SHP77 treated with DMSO at 0.1 percent for 48 hours (cell line): ENCODE data around the gene OTUD5.
A peak's percentile ranks its signal among the peaks of the same experiment; 100 is the strongest.

Experiments
- DNase-seq: peaks from one replicate; lab custom pipeline; 2025; lab: John Stamatoyannopoulos, UW

Gene OTUD5

DNA sequence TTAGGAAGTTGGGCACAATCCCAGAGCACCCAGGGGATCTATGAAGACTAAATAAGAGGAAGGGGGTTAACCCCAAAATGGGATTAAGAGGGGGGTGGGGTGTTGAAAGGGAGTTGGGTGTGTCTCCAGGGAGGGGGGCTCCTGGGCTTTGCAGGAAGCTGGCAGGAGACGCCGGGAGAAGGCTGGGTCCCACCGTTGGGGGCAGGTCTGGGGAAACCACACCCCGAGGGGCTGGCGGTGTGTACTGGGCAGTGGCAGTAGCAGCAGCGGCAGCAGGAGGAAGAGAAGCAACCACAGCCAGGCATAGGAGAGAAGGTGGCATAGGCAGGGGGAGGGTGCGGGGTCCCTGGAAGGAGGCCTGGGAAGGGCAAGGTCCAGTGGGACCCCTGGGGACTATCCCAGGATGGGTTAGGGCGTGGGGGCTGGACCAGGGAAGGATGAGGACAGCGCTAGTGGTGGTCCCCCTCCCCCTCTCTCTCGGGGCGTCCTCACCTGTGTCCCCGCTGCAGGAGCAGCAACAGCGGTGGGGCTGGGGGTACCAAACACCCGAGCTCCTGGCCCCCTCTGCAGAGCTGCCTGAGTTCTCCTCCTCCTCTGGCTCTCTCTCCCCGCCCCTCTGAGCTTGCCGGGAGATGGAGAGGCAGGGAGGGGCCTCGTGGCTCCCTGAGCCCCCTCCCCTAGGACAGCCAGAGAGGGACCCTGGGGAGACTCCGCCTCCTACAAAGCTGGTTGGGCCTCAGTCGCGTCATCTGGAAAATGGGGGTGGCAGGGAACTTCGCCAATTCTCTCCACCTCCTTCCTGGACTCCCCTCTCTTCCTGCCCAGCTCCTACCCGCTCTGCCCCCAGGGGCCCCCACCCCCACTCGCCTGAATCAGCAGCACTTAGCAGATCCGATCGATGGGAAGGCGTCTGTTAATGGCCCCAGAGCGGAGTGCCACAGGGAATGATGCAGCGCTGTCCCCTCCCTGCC is 14.1 kb upstream of the OTUD5 start, which contains the start of gene KCND1:
KCND1 (minus strand) TSS at position 596 of the 971 bp plus-strand sequence. CDS start 1,573 bp downstream, outside the sequence.
- no peak for DNase-seq

DNA sequence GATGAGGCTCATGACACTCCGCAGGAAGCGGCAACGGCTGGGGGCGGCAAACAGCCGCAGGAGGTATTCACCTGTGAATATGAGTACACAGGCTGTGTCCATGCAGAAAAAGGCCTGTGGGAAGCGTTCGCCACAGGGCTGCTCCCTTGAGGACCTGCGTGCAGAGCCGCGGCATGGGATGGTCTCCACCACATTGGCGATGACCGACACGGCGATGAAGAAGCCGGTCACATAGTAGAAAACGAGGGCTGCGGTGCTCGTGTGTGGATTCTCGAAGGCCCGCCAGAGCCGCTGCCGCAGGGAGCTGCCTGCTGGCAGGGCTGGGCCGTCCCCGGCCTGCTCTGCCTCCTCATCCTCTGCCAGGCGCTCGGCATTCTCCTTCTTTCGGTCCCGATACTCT is 12.1 kb upstream of the OTUD5 start:
- DNase-seq: no peak

- DNase-seq: no peak
These were observed 11.0 kb upstream of the OTUD5 start for GRCh38 chrX:48968377-48968776.

DNA sequence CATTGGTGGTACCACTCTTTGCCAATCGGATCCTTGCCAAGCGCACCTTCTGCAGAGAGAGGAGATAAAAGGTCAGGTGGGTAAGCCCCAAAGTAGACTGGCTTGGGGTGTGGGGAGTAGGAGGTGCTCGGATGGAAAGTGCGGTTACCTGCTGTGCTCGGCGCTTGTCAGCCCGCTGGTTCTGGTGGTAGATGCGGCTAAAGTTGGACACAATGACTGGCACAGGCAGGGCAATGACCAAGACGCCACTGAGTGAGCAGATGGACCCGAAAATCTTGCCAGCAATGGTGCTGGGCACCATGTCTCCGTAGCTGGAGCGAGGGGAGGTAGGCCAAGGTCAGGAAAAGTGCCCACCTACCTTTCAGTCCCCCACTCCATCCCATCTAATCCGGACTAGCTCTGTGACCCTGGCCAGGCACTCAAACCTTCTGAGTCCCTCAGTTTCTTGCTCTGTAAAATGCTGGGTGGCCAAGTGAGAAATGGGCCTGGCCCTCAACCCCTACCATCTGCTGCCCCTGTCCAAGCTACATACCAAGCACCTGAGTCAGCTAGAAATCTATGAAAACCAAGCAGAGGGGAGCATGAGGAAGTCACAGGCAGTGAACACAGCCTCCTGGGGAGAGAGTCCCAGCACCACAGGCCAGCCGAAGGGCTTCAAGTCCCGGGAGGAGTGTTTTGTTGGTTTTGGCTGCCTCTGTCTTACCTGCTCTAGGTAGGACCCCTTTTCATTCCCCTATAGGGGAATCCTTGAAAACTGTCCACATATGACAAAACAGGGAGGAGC is 9.6 kb upstream of the OTUD5 start:
- no peak for DNase-seq

- no peak for DNase-seq
These were observed 8.6 kb upstream of the OTUD5 start for GRCh38 chrX:48965959-48966358.

GRCh38 chrX:48961585-48962091 is 4.2 kb upstream of the OTUD5 start:
- DNase-seq: no peak

DNA sequence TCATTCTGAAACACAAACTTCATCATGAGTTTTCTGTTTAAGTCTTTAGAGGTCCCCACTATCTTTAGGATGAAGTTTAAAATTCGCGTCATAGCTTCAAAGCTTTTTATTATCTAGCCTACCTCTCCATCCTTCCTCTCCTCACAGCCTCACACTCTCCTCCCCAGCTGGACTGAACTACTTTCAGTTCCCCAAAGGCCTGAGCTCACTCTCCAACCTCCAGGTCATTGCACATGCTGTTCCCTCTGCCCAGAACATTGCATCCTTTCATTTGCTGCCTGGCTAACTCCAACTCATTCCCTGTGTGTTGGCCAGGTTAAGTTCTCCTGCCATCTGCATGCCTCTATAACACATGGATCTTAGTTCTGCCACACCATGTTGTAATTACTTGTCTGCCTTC is 2.9 kb upstream of the OTUD5 start:
- DNase-seq: no peak

DNA sequence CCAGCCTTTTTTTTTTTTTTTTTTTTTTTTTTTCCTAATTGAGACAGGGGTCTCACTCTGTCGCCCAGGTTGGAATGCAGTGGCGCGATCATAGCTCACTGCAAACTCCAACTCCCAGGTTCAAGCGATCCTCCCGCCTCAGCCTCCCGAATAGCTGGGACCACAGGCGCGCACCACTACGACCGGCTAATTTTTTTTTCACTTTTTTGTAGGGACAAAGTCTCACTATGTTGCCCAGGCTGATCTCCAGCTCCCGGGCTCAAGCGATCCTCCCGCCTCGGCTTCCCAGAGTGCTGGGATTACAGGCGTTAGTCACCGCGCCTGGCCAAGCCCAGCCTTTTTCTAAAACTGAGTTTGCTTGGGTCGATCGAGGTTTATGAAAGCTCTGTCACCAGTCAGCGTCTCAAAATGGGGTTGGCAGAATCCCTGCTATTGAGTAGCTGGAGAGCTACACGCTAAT is 1.3 kb upstream of the OTUD5 start:
- no peak for DNase-seq

DNA sequence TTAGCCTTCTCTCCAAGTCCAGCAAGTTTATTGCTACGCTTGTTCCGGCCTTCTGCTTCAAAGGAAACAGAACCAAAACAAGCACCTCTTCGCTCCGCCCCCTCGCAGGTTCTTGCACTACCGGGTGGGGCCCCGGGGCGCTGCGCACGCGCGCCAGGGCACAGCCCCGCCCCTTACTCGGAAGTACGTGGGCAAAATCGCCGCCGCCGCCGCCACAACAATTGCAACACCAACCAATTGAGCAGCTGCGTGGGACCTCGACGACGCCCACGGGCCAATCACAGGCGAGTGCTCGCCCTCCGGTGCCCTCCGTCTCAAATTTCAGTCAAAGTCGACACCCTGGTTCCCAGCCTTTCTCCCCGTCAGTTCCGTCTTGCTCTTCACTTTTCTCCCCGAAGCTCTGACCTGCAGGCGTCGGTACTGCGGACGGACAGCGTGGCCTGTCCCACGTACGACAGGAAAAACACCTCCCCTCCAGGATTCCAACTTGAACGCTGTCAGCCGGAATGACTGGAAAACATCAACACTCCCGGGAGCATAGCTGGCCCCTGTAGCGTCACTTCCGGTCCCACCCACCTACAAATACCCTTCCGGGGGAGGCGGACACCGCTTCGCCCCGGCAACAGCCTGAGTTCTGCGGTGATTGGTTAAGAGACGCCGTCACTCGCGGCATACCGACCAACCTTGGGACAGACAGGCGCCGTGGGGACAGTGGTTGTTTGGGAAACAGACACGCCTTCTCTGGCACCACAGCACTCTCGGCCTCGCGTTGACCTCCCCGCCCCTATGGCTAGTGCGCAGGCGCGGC is 624 bp upstream of the OTUD5 start:
- peak; percentile 78 for DNase-seq

DNA sequence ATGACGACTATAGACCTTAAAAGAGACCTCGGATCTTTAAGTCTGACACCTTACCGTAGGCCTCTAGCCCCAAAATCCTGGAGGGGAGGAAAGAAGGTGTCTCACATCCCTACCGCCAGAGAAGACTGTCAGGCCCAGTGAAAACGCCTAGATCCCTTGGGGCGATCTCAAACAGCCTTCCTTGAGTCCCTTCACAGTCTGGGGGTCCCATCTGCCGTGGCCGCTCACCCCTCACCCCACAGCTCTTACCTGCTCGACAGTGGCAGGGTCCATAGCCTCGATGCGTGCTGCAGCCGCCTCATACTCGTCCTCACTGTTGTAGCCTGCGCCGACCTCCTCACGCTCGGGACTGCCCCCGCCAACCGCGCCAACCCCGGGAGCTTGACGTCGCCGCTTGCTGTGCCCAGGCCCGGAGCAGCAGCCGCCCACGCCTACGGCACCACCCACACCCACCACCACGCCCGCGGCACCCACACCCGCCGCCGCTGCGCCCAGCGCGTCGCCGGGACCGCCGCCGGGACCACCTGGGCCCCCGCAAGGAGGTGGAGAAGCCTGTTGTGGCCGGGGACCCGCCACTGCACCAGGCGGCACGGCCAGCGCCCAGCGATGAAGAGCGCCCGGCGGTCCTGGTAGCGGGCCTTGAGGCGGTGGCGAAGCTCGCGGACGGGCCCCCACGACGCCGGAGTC is 536 bp downstream of the OTUD5 start:
- DNase-seq: no peak

- no peak for DNase-seq
These were observed 8.8 kb downstream of the OTUD5 start for GRCh38 chrX:48948589-48948988.

DNA sequence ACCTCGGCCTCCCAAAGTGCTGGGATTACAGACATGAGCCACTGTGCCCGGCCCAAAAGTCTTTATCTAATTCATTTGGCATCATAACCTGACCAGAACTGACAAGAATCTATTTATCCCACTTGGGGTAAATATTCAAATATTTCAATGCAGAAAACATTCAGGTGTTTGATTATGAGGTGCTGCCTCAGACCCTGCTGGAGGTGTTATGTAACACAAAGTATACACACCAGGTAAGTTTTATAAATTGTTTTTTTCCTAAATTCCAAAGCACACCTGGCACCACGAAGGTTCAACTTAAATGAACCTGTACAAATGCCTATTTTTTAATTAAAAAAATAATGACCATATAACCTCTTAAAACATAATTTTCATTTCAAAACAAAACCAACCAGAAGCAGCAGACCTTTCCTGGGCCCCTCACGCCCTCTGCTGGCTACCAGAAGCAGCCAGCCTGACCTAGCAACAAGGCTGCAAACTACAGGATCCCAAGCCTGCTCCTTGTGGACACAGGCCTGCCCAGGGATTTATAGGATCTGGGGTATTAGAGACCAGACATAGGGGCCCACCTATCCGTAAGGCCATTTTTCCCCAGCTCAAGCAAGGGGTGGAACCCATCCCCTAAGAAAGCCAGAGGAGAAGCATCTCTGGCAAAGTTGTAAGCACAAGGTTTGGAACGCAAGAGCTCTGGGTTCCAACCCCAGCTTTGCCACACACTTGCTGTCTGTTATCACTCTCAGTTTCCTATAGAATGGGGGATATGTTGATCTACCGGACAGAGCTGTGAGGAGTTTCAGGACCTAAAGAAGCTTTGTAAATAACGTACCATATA is 11.7 kb downstream of the OTUD5 start:
- no peak for DNase-seq

- DNase-seq: no peak
These were observed 14.5 kb downstream of the OTUD5 start for GRCh38 chrX:48942895-48943294.

GRCh38 chrX:48940404-48940955 is 16.9 kb downstream of the OTUD5 start:
- DNase-seq: no peak

DNA sequence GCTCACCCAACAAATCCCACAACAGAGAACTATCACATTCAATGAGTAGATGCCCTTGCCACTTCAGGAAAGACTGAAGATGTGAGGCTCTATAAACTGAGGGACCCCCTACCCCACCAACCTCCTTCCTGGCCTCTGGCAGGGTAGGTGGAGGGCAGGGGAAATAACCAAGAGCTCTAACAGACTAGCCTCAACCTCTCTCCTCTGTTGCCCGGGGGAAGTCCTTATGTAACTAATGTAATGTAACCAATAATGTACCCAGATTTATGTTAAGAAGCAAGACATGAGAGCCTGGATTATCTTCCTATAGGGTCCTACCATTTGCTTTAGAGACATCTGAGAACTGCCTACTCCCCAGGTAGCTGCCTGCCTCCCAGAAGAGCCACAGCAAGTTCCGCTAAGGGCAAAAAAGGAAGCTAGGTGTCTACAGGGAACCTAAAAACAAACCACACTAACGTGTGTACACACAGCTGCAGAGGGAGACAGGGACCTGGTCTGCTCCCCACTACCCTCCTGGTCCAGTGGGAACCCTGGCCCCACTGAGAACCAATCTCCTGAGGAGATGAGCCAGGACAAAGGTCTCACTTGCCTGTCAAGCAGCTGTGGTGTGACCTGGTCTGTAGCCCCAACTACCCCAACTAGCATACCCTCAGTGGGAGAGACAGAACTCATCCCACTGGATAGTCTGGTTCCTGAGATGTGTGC is 17.7 kb downstream of the OTUD5 start:
- no peak for DNase-seq

GRCh38 chrX:48938721-48939425 is 18.5 kb downstream of the OTUD5 start:
- DNase-seq: no peak

- DNase-seq: no peak
These were observed 20.1 kb downstream of the OTUD5 start for GRCh38 chrX:48937054-48937907.
